HepG2 (cell line): ENCODE data around the gene CATSPERD. TPM values are rescaled to one million over a fixed set of nuclear protein-coding genes. Genes with fewer than 3 reads are reported as not detected.

Experiments used
- ATAD3A ChIP-seq: sonication (generic); formaldehyde crosslinking; IDR thresholded peaks from 2 replicates; pipeline ENCODE4 v1.4.0; 2020; ENCODE audit warnings: missing genetic modification reagents
- BCL3 ChIP-seq: sonication (generic); formaldehyde crosslinking; IDR thresholded peaks from 2 replicates; pipeline ENCODE4 v1.5.1; 2020; ENCODE audit warnings: mild to moderate bottlenecking, missing genetic modification reagents, moderate library complexity
- BHLHE40 ChIP-seq: IDR thresholded peaks from 2 replicates; pipeline ENCODE4 v1.6.1; 2011; ENCODE audit warnings: low read length, improper control_type of control experiment
- CSRNP1 ChIP-seq: sonication (generic); formaldehyde crosslinking; IDR thresholded peaks from 2 replicates; pipeline ENCODE4 v1.8.1; 2023; ENCODE audit warnings: mild to moderate bottlenecking, missing genetic modification reagents
- EP300 ChIP-seq, 3 experiments: sonication (generic) in 1 of 3; formaldehyde crosslinking in 1 of 3; IDR thresholded peaks; 2 replicates each; pipeline versions ENCODE4 v1.5.1 to v1.6.1; 2011 to 2020; ENCODE audit warnings: low read depth in 2 of 3, low read length in 2 of 3, borderline replicate concordance in 1 of 3, improper control_type of control experiment in 1 of 3, mild to moderate bottlenecking in 1 of 3, missing genetic modification reagents in 1 of 3, moderate library complexity in 1 of 3
- FLYWCH1 ChIP-seq: sonication (generic); formaldehyde crosslinking; IDR thresholded peaks from 2 replicates; pipeline ENCODE4 v1.8.1; 2023; ENCODE audit warnings: mild to moderate bottlenecking, missing genetic modification reagents
- FOXK2 ChIP-seq: fragments of 450-650 bp; IDR thresholded peaks from 2 replicates; pipeline ENCODE4 v1.6.1; 2016
- HOXA7 ChIP-seq: sonication (generic); formaldehyde crosslinking; IDR thresholded peaks from 2 replicates; pipeline ENCODE4 v1.8.1; 2022; ENCODE audit warnings: mild to moderate bottlenecking, missing genetic modification reagents, moderate library complexity
- MAZ ChIP-seq, 2 experiments: sonication (generic) in 1 of 2; formaldehyde crosslinking in 1 of 2; IDR thresholded peaks; 2 replicates each; pipeline versions ENCODE4 v1.5.0 to v1.6.1; 2012 to 2020; ENCODE audit warnings: low read depth in 2 of 2, mild to moderate bottlenecking in 2 of 2, borderline replicate concordance in 1 of 2, improper control_type of control experiment in 1 of 2, low read length in 1 of 2, missing genetic modification reagents in 1 of 2, moderate library complexity in 1 of 2
- NFKB2 ChIP-seq: sonication (generic); formaldehyde crosslinking; IDR thresholded peaks from 2 replicates; pipeline ENCODE4 v1.4.0; 2020; ENCODE audit warnings: missing genetic modification reagents, borderline replicate concordance
- NR2F6 ChIP-seq, 2 experiments: IDR thresholded peaks; 2 replicates each; pipeline ENCODE4 v1.6.1; 2016; ENCODE audit warnings: antibody characterized with exemption in 1 of 2, mild to moderate bottlenecking in 1 of 2
- PHF21A ChIP-seq: sonication (generic); formaldehyde crosslinking; IDR thresholded peaks from 2 replicates; pipeline ENCODE4 v1.5.0; 2020; ENCODE audit warnings: mild to moderate bottlenecking, missing genetic modification reagents
- PREB ChIP-seq: sonication (generic); formaldehyde crosslinking; IDR thresholded peaks from 2 replicates; pipeline ENCODE4 v1.4.0; 2020; ENCODE audit warnings: missing genetic modification reagents
- SETDB1 ChIP-seq: sonication (generic); formaldehyde crosslinking; IDR thresholded peaks from 2 replicates; pipeline ENCODE4 v1.5.1; 2020; ENCODE audit warnings: missing genetic modification reagents, mild to moderate bottlenecking, borderline replicate concordance
- SMC3 ChIP-seq: IDR thresholded peaks from 2 replicates; pipeline ENCODE4 v1.6.1; 2011; ENCODE audit warnings: low read length, improper control_type of control experiment
- SP140L ChIP-seq: sonication (generic); formaldehyde crosslinking; IDR thresholded peaks from 2 replicates; pipeline ENCODE4 v1.4.0; 2020; ENCODE audit warnings: missing genetic modification reagents, borderline replicate concordance
- ZNF253 ChIP-seq: sonication (generic); formaldehyde crosslinking; IDR thresholded peaks from 2 replicates; pipeline ENCODE4 v1.8.0; 2022; ENCODE audit warnings: mild to moderate bottlenecking, missing genetic modification reagents, borderline replicate concordance
- ZNF451 ChIP-seq: sonication (generic); formaldehyde crosslinking; IDR thresholded peaks from 2 replicates; pipeline ENCODE4 v1.5.0; 2020; ENCODE audit warnings: mild to moderate bottlenecking, missing genetic modification reagents
- ZNF460 ChIP-seq: sonication (generic); formaldehyde crosslinking; IDR thresholded peaks from 2 replicates; pipeline ENCODE4 v1.5.1; 2020; ENCODE audit warnings: missing genetic modification reagents, mild to moderate bottlenecking, borderline replicate concordance
- ZNF614 ChIP-seq: IDR thresholded peaks from 2 replicates; pipeline ENCODE4 v1.6.1; 2018; ENCODE audit warnings: missing biosample characterization, missing genetic modification reagents, inconsistent platforms, borderline replicate concordance
- ZNF724P ChIP-seq: sonication (generic); formaldehyde crosslinking; IDR thresholded peaks from 2 replicates; pipeline ENCODE4 v1.8.0; 2022; ENCODE audit warnings: missing genetic modification reagents, borderline replicate concordance
- ZSCAN12 ChIP-seq: sonication (generic); formaldehyde crosslinking; IDR thresholded peaks from 2 replicates; pipeline ENCODE4 v1.9.0; 2021; ENCODE audit warnings: mild to moderate bottlenecking, missing genetic modification reagents
- ZSCAN31 ChIP-seq: sonication (generic); formaldehyde crosslinking; IDR thresholded peaks from 2 replicates; pipeline ENCODE4 v1.5.0; 2020; ENCODE audit warnings: low read depth, mild to moderate bottlenecking, missing genetic modification reagents
- polyA plus RNA-seq, 8 experiments: library from polyadenylated mRNA; depleted of rRNA in 3 of 8; stranded (reverse) in 7 of 8; unstranded in 1 of 8; fragments of >200 nt; fragmentation: Illumina TruSeq in 4 of 8; extraction: Trizol in 4 of 8; gene quantifications; 2 replicates each; pipeline versions ENCODE4 v1.2.1 to v1.2.3, GENCODE V29; 2011 to 2016; ENCODE audit warnings: low read depth in 4 of 8, missing spikeins in 1 of 8, mixed read lengths in 1 of 8; ENCODE audit not compliant: insufficient read depth in 1 of 8
- total RNA-seq, 5 experiments: library from RNA; depleted of rRNA; stranded (reverse); fragments of >200 nt; fragmentation: Illumina TruSeq; extraction: Trizol; gene quantifications; 2 replicates each; pipeline ENCODE4 v1.2.3, GENCODE V29; 2016; ENCODE audit warnings: low read depth in 1 of 5

CATSPERD gene
- total and polyA plus RNA-seq, 2 of the 13 experiments (the other 11 are each of a cell fraction or from before 2014, with no cell fraction given), result 0.04 TPM; not detected in 1

- TF ChIP-seq HOXA7 (CRISPR knock-in tag), result no peak
- TF ChIP-seq ZNF451 (CRISPR knock-in tag), result 0 out of 2 replicates have a peak, but pooled peaks have one; percentile 58
- TF ChIP-seq SP140L, result no peak
- TF ChIP-seq ZNF253 (CRISPR knock-in tag), result no peak
- peak; percentile 55; the same call in 1 of the 2 replicates for TF ChIP-seq ZNF460 (CRISPR knock-in tag)
- no peak for TF ChIP-seq ZSCAN12 (CRISPR knock-in tag)
- TF ChIP-seq NFKB2, result peak; percentile 25; the same call in 1 of the 2 replicates
- TF ChIP-seq CSRNP1 (CRISPR knock-in tag), result peak; percentile 78
- peak; percentile 95 for TF ChIP-seq ZSCAN31 (CRISPR knock-in tag)
- no peak for TF ChIP-seq SETDB1 (CRISPR knock-in tag)
- no peak for TF ChIP-seq FLYWCH1
- TF ChIP-seq BCL3 (CRISPR knock-in tag), result peak; percentile 75
- peak; percentile 59; the same call in 1 of the 2 replicates for TF ChIP-seq SMC3
- TF ChIP-seq NR2F6 (IDR thresholded peaks at IDR 0.05), result no peak
- TF ChIP-seq NR2F6 (CRISPR knock-in tag; IDR thresholded peaks at IDR 0.05), result peak; percentile 57
- TF ChIP-seq FOXK2, result no peak
- peak; percentile 79 for TF ChIP-seq MAZ (IDR thresholded peaks at IDR 0.05; ENCODE audit: borderline replicate concordance, low read depth, low read length)
- TF ChIP-seq MAZ (CRISPR knock-in tag; IDR thresholded peaks at IDR 0.05; ENCODE audit: low read depth), result peak; percentile 97
- TF ChIP-seq EP300 (IDR thresholded peaks at IDR 0.05; ENCODE audit: low read depth in 2 of 2, low read length in 2 of 2), result peak; percentile 7 to 25; a peak in 1 of 4 replicates
- no peak for TF ChIP-seq EP300 (CRISPR knock-in tag; IDR thresholded peaks at IDR 0.05; ENCODE audit: borderline replicate concordance)
- TF ChIP-seq PHF21A (CRISPR knock-in tag), result peak; percentile 85
- TF ChIP-seq ZNF724P (CRISPR knock-in tag), result peak; percentile 90
- peak; percentile 88; the same call in 1 of the 2 replicates for TF ChIP-seq BHLHE40
- TF ChIP-seq ZNF614, result peak; percentile 58; the same call in 1 of the 2 replicates
- no peak for TF ChIP-seq PREB (CRISPR knock-in tag)
- TF ChIP-seq ATAD3A, result no peak
Observed at GRCh38 chr19:5803752-5804515, 83.5 kb downstream of the CATSPERD start (continued).
